Stimulated activated CD8-positive, alpha-beta memory T cell treated with anti-CD3 and anti-CD28 coated beads, Interleukin-12 subunit alpha, Interleukin-12 subunit beta, amount 100 ng/mL, for 4 hours (primary cell): ENCODE results near the gene RPL36A.

Source experiments
- DNase-seq: peaks from one replicate; pipeline ENCODE4 v3.0.0-alpha.2; 2020; ENCODE audit warnings: low read depth

RPL36A gene

GRCh38 chrX:101390664-101391525 is at the start of gene RPL36A:
Gene RPL36A, plus strand, starts transcription at chrX:101391011. Its CDS starts 33 bp downstream, at chrX:101391044.
- peak; percentile 61 for DNase-seq

DNA sequence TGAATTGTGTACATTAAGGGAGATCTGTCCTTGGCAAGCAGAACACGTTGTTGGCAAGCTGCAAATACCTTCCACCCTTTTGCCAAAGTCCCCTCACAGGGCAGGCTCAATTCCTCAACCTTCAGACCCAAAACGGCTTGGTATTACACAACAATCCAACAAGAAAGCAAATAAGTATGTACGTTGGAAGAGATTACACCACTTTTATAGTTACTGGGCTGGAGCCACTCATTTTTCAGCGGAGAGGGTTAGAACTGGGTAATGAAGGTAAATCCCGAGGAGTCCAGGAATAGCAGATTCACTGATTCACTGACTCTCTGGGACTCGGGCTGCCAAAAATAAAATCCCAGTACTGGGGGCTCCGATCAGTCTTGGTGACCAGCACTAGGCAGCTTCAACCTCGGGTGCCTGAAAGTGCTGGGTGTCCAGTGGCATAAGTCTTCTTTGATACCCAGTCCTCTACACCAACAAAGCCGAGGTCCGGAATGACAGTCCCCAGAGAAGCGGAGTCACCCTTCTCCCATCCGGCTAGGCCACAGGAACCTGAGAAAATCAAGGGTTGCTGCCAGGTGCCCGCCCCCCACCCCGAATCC is 42.9 kb upstream of the RPL36A start:
- no peak for DNase-seq

- DNase-seq: peak; percentile 61
Measured at GRCh38 chrX:101348452-101349192, 42.2 kb upstream of the RPL36A start, which contains the start of gene TIMM8A. Gene TIMM8A, minus strand, starts transcription at chrX:101348742. Its CDS starts 78 bp downstream, at chrX:101348664.

DNA sequence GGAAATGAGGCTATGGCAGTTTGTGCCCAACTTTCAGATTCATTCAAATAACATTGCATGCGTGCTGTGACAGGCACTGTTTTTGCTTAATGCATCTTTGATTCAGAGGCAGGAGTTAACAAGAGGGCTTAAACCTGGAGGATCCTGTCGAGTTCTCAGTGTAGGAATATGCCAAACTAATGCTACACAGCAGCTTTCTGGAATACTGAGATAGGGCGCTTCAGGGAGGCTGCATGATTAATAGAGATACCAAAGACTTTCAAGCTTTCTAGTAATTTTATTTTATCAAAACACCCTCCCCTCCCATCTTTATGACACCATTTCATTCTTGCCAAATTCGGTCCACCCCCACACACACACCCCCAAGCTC is 41.6 kb upstream of the RPL36A start:
- DNase-seq: no peak

GRCh38 chrX:101357166-101357795 is 33.5 kb upstream of the RPL36A start:
- DNase-seq: no peak

GRCh38 chrX:101359966-101360365 is 30.8 kb upstream of the RPL36A start:
- no peak for DNase-seq

GRCh38 chrX:101360390-101360789 is 30.4 kb upstream of the RPL36A start:
- no peak for DNase-seq

GRCh38 chrX:101362116-101362515 is 28.7 kb upstream of the RPL36A start:
- no peak for DNase-seq

- no peak for DNase-seq
Measured at GRCh38 chrX:101362757-101363156, 28.1 kb upstream of the RPL36A start.

GRCh38 chrX:101365301-101365795 is 25.5 kb upstream of the RPL36A start:
- DNase-seq: no peak

- DNase-seq: no peak
Measured at GRCh38 chrX:101368800-101369199, 22.0 kb upstream of the RPL36A start.

- no peak for DNase-seq
Measured at GRCh38 chrX:101369687-101370086, 21.1 kb upstream of the RPL36A start.

GRCh38 chrX:101370888-101371504 is 19.8 kb upstream of the RPL36A start:
- no peak for DNase-seq

- no peak for DNase-seq
Measured at GRCh38 chrX:101377547-101377946, 13.3 kb upstream of the RPL36A start.

DNA sequence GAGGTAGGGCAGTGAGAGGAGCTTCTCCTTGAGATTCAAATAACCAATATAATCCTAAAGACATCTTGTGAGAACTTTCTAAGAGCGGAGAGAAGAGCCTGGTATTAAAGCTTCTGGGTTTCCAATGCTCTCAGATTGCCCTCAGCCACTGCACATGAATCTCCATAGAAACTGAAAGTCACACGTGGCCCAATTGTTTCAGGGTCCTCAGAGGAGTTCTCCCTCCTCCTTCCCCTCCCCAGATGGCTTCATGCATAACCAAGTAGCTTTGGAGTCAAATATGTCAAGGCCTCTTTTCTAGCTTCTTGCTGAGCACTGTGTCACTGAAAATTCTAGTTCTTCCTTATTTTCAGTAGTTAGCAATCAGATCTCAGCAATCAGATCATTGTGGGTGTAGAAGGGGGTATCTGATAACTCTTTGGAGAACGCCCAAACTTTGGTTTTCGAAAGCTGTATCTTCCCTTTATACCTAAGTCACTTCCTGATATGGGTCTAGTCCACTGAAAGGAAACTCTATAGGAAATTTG is 7.1 kb upstream of the RPL36A start:
- no peak for DNase-seq

- no peak for DNase-seq
Measured at GRCh38 chrX:101385026-101385684, 5.7 kb upstream of the RPL36A start.

DNA sequence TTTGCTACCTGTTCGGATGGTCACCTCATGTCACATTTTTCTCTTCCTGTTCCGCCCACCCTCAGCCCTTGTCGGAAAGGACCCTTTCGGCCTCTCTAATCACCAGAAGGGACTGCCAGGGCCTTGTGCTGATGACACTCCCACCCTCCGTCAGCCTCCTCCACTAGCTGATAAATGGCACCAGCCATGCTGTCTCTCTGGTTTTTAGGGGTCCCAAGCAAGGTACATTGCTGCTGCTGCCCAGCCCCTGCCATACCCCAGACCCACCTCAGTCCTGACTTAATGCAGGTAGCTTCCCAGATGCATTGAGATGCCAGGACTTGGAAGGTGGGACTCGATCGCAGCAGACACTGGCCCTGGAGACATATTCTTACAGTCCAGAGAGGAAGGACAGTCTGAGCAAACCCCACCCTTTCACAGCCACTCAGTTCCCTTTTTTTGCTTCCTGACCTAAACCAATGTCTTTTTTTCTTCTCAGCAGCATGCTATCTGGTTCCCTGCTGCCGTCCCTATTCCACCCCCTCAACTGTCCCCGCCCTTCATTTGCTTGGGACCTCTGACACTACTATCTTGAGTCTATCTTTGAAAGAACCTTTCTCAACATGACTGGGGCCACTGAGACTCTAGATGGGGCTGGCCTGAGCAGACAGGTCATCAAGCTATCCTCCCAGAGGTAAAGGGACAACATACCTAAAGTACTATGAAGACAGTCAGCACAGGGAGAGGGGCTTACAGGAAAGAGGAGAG is 4.8 kb upstream of the RPL36A start, which contains the start of gene BTK:
Gene BTK, minus strand, starts transcription at position 397 of the 747 bp plus-strand sequence. CDS start 10,907 bp downstream, outside the sequence.
- DNase-seq: no peak

DNA sequence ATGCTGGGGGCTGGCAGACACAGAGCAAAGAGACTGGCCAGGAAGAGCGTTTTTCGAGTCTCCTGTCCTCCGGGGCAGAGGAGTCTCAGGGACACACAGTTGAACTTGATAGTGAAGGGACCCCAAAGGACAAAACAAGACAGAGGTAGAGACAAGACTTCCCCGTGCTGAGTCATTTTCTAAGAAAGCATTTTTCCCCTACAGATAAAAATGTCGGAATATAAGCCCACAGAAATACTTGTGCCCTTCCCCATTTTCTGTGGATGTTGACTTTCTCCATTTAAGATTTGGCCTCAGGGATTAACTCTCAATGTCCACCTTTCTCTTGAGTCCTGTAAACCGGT is 4.3 kb upstream of the RPL36A start:
- no peak for DNase-seq

- no peak for DNase-seq
Measured at GRCh38 chrX:101388604-101389003, 2.2 kb upstream of the RPL36A start.

GRCh38 chrX:101391831-101392230 is 1.0 kb downstream of the RPL36A start:
- no peak for DNase-seq
